DOHH2 (cell line): ENCODE results near the gene PPP1R12A.

ENCODE experiments used
- H3F3A ChIP-seq: fragments of 200-600 bp; sonication (generic), shearing (Covaris generic); 2 replicates; pipeline ENCODE4 v1.6.0; 2016; ENCODE audit warnings: antibody characterized with exemption, mild to moderate bottlenecking; ENCODE audit not compliant: control insufficient read depth, insufficient read depth
- H3K27ac ChIP-seq: fragments of 200-600 bp; sonication (generic); 2 replicates; pipeline ENCODE4 v1.5.1; 2014; ENCODE audit warnings: low read depth, mild to moderate bottlenecking, low read length, moderate library complexity
- H3K27me3 ChIP-seq: fragments of 200-600 bp; sonication (generic); 2 replicates; pipeline ENCODE4 v1.6.1; 2014; ENCODE audit warnings: mild to moderate bottlenecking, low read length, mixed read lengths; ENCODE audit not compliant: control insufficient read depth
- H3K36me3 ChIP-seq: fragments of 200-600 bp; sonication (generic); 2 replicates; pipeline ENCODE4 v1.6.1; 2014; ENCODE audit warnings: mild to moderate bottlenecking, low read length, moderate library complexity, mixed read lengths; ENCODE audit not compliant: control insufficient read depth
- H3K4me1 ChIP-seq: fragments of 200-600 bp; sonication (generic); 2 replicates; pipeline ENCODE4 v1.6.1; 2014; ENCODE audit warnings: mild to moderate bottlenecking, low read length, mixed read lengths; ENCODE audit not compliant: control insufficient read depth
- H3K4me2 ChIP-seq: fragments of 200-600 bp; sonication (generic); 2 replicates; pipeline ENCODE4 v1.6.0; 2014; ENCODE audit warnings: mild to moderate bottlenecking, low read length, moderate library complexity
- H3K4me3 ChIP-seq: fragments of 200-600 bp; sonication (generic); 2 replicates; pipeline ENCODE4 v1.5.1; 2014; ENCODE audit warnings: mild to moderate bottlenecking, low read length, mixed read lengths
- H3K79me2 ChIP-seq: fragments of 200-600 bp; sonication (generic); 2 replicates; pipeline ENCODE4 v1.6.1; 2014; ENCODE audit warnings: mild to moderate bottlenecking, low read length, mixed read lengths; ENCODE audit not compliant: control insufficient read depth
- H3K9me2 ChIP-seq: fragments of 200-600 bp; sonication (generic); replicated peaks from 2 replicates; pipeline ENCODE4 v1.6.1; 2014; ENCODE audit warnings: mild to moderate bottlenecking, low read length, mixed read lengths; ENCODE audit not compliant: control insufficient read depth
- H3K9me3 ChIP-seq: fragments of 200-600 bp; sonication (generic); 2 replicates; pipeline ENCODE4 v1.6.1; 2014; ENCODE audit warnings: antibody characterized with exemption, low read length, mixed read lengths; ENCODE audit not compliant: control insufficient read depth, insufficient read depth
- H4K20me1 ChIP-seq: fragments of 200-600 bp; sonication (generic); 2 replicates; pipeline ENCODE4 v1.6.0; 2014; ENCODE audit warnings: low read depth, mild to moderate bottlenecking, antibody characterized with exemption, low read length, moderate library complexity; ENCODE audit not compliant: control insufficient read depth, insufficient read depth
- EZH2phosphoT487 ChIP-seq: fragments of 200-600 bp; sonication (generic); IDR thresholded peaks from 2 replicates; pipeline ENCODE4 v1.6.1; 2017; ENCODE audit warnings: borderline replicate concordance, mild to moderate bottlenecking, antibody characterized with exemption, low read length, moderate library complexity, mixed read lengths
- TF ChIP-seq, protein P1 (sequence below): fragments of 200-600 bp; sonication (generic); IDR thresholded peaks from one replicate; pipeline ENCODE4 v1.5.1; 2014; ENCODE audit warnings: antibody characterized with exemption, mild to moderate bottlenecking, low read depth, low read length; ENCODE audit not compliant: poor library complexity, severe bottlenecking

The PPP1R12A gene

DNA sequence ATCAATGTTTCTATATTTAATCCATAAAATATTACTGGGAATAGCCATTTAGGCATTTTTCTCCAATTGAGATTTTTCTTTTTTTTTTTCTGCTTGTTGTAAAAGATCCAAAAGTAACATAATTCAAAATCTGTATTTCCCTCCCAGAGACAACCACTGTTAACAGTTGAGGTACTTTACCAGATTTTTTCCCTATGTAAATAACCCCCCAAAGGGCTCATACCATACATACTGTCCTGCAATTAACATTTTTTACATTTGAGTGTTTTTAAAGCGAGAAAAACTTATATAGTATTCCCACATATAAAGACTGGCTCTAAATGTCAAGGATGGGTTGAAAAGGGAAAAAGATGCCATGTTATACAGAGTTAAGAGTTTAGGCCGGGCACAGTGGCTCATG, 18.1 kb downstream of the PPP1R12A start:
- Histone ChIP-seq H3K79me2 (peaks cover 96% of the 10 kb centered on the region), H3K9me3 (no peaks in the 10 kb centered on the region), H3K9me2 (no peaks in the 10 kb centered on the region), H3K4me2 (no peak overlapping the region), H3K4me3 (no peak overlapping the region), H3K27ac (no peak overlapping the region), H4K20me1 (peaks cover 13% of the 10 kb centered on the region; the same call in 1 of the 2 replicates), H3K36me3 (no peaks in the 10 kb centered on the region), H3K27me3 (no peaks in the 10 kb centered on the region), H3F3A (no peaks in the 10 kb centered on the region), H3K4me1 (no peaks in the 10 kb centered on the region)
- TF ChIP-seq EZH2phosphoT487, result no peak
- TF ChIP-seq, protein P1, sequence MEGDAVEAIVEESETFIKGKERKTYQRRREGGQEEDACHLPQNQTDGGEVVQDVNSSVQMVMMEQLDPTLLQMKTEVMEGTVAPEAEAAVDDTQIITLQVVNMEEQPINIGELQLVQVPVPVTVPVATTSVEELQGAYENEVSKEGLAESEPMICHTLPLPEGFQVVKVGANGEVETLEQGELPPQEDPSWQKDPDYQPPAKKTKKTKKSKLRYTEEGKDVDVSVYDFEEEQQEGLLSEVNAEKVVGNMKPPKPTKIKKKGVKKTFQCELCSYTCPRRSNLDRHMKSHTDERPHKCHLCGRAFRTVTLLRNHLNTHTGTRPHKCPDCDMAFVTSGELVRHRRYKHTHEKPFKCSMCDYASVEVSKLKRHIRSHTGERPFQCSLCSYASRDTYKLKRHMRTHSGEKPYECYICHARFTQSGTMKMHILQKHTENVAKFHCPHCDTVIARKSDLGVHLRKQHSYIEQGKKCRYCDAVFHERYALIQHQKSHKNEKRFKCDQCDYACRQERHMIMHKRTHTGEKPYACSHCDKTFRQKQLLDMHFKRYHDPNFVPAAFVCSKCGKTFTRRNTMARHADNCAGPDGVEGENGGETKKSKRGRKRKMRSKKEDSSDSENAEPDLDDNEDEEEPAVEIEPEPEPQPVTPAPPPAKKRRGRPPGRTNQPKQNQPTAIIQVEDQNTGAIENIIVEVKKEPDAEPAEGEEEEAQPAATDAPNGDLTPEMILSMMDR, result no peak

DNA sequence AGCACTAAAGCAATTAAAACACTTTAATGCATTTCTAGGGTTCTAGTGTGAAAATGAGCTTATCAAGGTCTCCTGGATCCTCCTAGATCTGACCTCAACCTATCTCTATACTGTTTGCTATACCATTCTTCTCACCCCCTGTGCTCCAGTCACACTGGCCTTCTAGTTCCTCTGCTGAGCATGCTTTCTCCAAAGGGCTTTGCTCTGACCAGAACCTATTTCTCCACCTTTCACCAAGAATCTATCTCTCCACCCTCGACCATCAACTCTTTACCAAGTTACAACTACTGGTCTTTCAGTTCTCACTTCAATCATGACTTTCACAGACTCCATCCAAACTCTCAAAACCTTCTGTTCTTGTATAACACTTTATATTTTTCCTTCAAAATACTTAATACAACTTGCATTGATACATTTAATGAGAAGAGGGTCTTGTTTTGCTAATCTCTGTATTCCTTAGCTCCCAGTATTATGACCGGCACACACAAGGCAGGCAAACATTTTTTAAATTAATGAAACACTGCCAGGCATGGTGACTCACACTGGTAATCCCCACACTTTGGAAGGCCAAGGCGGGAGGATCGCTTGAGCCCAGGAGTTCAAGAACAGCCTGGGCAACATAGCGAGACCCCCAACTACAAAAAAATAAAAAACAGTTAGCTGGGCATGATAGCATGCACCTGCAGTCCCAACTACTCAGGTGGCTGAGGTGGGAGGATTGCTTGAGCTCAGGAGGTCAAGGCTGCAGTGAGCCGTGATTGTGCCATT, 22.8 kb downstream of the PPP1R12A start:
- H3K4me3 ChIP-seq, result no peak overlapping the region
- TF ChIP-seq, protein P1, result no peak
- TF ChIP-seq EZH2phosphoT487, result no peak
- H3K4me2 ChIP-seq, result no peak overlapping the region
- H4K20me1 ChIP-seq, result 0 out of 2 replicates have a peak, but pooled peaks cover 6% of the 10 kb centered on the region
- H3K4me1 ChIP-seq, result no peaks in the 10 kb centered on the region
- no peaks in the 10 kb centered on the region for H3K9me3 ChIP-seq
- H3K79me2 ChIP-seq, result peaks cover 97% of the 10 kb centered on the region
- H3K9me2 ChIP-seq, result no peaks in the 10 kb centered on the region
- no peak overlapping the region for H3K27ac ChIP-seq
- H3K36me3 ChIP-seq, result no peaks in the 10 kb centered on the region
- no peaks in the 10 kb centered on the region for H3F3A ChIP-seq
- H3K27me3 ChIP-seq, result no peaks in the 10 kb centered on the region

DNA sequence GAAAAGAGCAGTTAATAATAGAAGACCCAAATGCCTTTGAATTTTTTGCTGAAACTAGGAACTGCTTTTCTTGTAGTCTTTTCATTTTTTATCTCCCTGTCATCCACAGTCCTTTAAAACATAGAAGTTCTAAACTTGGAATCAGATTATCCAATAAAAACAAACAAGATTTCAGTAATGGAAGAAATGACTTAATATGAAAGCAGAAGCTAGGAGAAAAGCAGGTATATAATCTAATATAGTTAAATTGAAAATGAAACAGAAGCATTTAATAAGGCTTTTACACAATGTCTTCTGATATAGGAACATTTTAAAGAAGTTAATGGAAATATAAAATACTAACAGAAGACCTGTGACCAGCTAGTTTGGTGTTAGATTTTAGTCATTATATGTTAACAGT, 26.5 kb downstream of the PPP1R12A start:
- H3K9me2 ChIP-seq, result no peaks in the 10 kb centered on the region
- H4K20me1 ChIP-seq, result peaks cover 6% of the 10 kb centered on the region; the same call in 1 of the 2 replicates
- TF ChIP-seq EZH2phosphoT487, result no peak
- TF ChIP-seq, protein P1, result no peak
- H3K27ac ChIP-seq, result no peak overlapping the region
- H3K27me3 ChIP-seq, result no peaks in the 10 kb centered on the region
- H3K36me3 ChIP-seq, result no peaks in the 10 kb centered on the region
- H3F3A ChIP-seq, result no peaks in the 10 kb centered on the region
- no peaks in the 10 kb centered on the region for H3K4me1 ChIP-seq
- peaks cover 95% of the 10 kb centered on the region for H3K79me2 ChIP-seq
- no peaks in the 10 kb centered on the region for H3K9me3 ChIP-seq
- no peak overlapping the region for H3K4me3 ChIP-seq
- H3K4me2 ChIP-seq, result no peak overlapping the region
